Measurements from ENCODE around the gene WASHC3.
"Not testable (repeated sequence)": the region's sequence is repeated elsewhere in the genome, so short reads cannot be mapped to it uniquely, and the experiment has no call there.

WASHC3 gene

GRCh38 chr12:102050660-102051430 lies 10.9 kb downstream of the WASHC3 start:
- no peak for FAIRE-seq

- no peak for FAIRE-seq
These were observed 17.9 kb downstream of the WASHC3 start for GRCh38 chr12:102043928-102044327.

DNA sequence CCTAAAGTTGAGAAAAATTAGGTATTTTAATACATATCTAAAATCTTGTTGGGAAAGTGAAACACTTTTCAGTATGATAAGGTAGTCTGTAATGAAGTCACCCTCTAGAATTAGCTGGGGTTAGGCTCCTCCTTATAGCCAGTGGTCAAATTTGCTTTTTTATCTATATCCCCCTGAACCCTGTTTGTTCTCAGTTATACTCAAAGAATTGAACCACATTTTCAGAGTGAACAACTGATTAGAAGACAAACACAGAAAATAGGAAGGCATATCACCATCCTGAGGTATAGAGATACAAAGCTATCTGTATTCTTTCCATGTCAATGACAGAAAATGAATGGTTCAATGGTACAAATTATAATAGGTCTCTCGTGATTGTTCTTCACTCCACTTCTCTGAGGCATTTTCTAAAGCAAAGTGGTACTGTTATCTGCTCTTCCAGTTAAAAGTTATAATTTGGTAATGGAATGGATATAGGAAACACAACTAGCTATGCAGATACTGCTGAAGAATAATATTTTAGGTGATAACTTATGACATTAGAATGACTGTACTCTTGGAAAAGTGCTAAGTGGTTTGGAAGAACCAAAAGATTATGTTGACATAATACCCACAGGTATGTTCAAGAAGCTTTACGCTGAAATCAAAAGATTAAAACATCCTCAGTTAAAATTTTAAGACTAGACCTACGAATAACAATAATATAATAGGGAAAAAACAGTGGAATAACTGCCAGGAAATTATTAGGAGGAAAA lies 27.6 kb downstream of the WASHC3 start:
- no peak for FAIRE-seq

GRCh38 chr12:102031852-102032251 lies 29.9 kb downstream of the WASHC3 start:
- FAIRE-seq: no peak

- no peak for FAIRE-seq
These were observed 32.6 kb downstream of the WASHC3 start for GRCh38 chr12:102029141-102029540.

GRCh38 chr12:102026728-102027127 lies 35.1 kb downstream of the WASHC3 start:
- no peak for FAIRE-seq

- no peak for FAIRE-seq
These were observed 37.0 kb downstream of the WASHC3 start for GRCh38 chr12:102024765-102025164.

GRCh38 chr12:102023343-102023930 lies 38.4 kb downstream of the WASHC3 start:
- FAIRE-seq: no peak

DNA sequence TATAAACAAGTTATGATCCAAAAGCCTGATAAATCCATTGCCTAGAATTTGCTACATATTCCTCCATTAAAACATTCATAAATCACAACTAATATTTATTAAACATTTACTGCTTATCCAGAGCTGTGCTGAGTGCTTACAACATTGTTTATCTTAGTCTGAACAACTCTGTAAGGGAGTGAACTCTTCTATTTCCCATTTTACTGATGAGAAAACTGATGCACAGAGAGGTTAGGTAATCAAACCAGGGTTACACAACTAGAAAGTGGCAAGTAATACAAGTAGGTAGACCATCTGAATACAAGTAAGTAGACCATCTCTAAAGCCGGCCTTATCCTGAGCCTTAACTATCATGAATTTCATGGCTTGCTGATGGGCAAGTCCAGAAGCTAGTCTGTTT lies 39.5 kb downstream of the WASHC3 start:
- no peak for FAIRE-seq

DNA sequence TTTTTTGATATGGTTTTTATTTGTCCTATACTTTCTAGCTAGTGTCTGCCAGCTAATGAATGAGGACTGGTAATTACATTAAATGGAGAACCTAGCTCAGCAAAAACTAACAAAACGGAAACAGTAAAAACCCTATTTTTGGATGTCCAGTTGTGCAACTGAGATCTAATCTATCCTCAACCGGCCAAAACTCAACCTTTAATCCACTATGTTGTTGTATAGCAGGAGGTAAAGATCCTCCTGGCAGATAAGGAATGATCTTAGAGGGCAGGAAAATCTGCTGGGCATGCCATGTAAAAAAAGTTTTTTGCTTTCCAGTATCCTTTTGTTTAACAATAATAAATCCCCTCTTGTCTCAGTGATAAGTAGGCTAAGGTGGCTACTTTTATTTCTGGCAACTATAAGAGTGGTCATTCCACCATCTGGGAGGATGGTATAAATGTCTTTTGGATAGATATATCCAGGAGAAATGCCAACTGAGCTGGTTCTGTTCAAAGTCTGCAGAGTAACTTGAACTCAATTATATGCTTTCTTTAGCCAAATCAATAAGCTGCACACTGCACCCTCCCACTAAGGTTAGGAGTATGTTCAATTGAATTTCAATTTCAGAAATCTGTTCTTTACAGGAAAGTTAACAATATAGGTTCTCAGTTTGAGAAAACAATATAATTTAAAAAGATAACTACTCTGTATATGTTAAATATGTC lies 40.1 kb downstream of the WASHC3 start:
- no peak for FAIRE-seq

DNA sequence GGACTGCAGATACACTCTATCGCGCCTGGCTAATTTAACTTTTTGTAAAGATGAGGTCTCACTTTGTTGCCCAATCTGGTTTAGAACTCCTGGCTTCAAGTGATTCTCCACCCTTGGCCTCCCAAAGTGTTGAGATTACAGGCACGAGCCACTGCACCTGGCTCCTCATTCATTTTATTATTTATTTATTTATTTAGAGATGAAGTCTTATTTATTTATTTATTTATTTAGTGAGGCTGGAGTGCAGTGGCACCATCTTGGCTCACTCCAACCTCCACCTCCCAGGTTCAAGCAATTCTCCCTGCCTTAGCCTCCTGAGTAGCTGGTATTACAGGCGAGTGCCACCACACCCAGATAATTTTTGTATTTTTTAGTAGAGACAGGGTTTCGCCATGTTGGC lies 43.2 kb downstream of the WASHC3 start:
- not testable (repeated sequence) for FAIRE-seq

DNA sequence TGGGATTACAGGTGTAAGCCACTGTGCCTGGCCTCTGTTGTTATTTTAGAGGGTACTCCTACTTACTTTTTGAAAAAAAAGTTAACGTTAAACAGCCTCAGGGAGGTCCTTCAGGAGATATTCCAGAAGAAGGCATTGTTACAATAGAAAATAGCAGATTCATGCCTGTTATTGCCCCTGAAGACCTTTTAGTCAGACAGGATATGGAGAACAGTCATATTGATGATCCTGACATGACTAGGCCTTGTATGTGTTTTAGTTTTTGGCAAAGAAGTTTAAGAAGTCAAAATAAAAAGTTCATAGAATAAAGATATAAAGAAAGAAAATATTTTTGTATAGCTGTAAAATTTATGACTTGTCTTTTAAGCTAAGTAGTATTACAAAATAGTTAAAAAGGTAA lies 45.3 kb downstream of the WASHC3 start:
- peak; percentile 66 for FAIRE-seq

DNA sequence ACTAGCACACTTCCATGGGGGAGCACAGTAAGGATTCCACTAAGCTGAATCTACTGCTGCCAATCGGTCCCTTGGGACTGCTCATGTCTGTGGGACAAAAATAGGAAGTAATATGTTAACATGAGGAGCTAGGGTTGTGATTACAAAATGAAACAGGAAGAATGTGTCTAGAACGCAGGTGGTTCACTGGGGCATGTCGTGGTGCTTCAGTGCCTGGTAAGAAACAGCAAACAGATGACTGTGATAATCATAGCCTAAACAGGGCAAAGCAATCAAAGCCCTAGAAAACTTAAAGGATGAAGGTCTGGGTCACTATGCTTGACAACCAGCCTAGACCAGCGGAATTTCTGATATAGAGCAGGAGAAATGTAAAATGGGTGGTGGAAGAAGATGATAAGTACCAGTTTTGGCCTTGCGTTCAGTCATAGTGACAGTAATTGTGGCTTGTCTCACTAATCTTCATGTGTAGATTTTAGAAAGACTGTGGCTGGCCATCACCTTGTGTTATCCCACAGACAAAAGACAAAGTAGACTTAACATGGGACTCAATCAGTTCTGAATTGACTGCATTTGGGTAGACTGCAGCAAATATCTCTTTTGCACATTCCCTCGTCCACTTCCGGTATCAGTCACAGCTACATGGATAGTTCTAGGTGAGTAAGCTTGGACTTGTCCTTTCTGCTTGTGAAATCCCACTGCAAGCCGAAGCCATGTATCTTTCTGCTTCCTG lies 51.4 kb downstream of the WASHC3 start:
- no peak for FAIRE-seq

- FAIRE-seq: no peak
These were observed 52.0 kb downstream of the WASHC3 start for GRCh38 chr12:102009796-102010195.

- FAIRE-seq: no peak
These were observed 53.1 kb downstream of the WASHC3 start for GRCh38 chr12:102008615-102009126.

DNA sequence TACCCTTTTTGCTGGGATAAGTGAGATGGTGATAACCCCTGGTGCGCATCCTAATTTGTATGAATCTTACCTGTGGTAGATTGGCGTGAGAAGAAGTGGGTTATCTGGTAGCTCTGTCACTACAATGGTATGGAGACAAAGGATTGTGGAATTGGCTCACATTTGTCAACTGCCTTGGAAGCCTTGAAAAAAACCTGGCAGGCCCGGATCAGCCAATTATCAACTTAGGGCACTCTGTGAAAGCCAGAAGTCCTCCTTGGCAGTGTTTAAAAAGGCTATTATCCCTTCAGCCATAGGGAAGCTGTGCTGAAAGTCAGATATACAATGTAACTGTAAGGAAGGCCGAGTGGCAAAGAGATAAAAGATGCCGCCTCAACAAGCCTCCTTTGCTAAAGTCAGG lies 56.5 kb downstream of the WASHC3 start:
- FAIRE-seq: no peak

GRCh38 chr12:101997102-101997501 lies 64.7 kb downstream of the WASHC3 start:
- FAIRE-seq: no peak

GRCh38 chr12:101995684-101996083 lies 66.1 kb downstream of the WASHC3 start:
- no peak for FAIRE-seq

- FAIRE-seq: no peak
These were observed 69.7 kb downstream of the WASHC3 start for GRCh38 chr12:101992091-101992490.

- FAIRE-seq: no peak
These were observed 79.5 kb downstream of the WASHC3 start for GRCh38 chr12:101982307-101982706.

- FAIRE-seq: no peak
These were observed 79.9 kb downstream of the WASHC3 start for GRCh38 chr12:101981868-101982267.

DNA sequence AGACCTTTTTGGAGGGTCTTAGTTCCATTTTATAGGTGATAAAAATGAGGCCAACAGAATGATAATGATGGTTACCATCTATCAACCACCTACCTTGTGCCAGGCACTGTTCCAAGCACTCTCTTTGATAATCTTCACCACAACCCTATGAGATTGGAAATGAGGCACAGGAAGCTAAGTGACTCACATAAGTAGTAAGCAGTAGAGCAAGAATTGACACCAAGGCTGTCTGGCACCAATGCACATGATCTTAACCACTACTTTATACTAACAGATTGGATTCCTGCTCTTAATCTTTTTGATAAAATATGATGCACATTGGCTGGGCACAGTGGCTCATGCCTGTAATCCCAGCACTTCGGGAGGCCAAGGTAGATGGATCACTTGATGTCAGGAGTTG lies 93.0 kb downstream of the WASHC3 start:
- FAIRE-seq: no peak
